C4-2B (cell line): ENCODE data around the gene MYH11.
"Not testable (repeated sequence)": the region's sequence is repeated elsewhere in the genome, so short reads cannot be mapped to it uniquely, and the experiment has no call there.

Experiments used
- H3K27ac ChIP-seq: fragments of 450-650 bp; 2 replicates; pipeline ENCODE4 v1.5.1; 2017
- CTCF ChIP-seq: fragments of 450-650 bp; conservative IDR thresholded peaks from 2 replicates; pipeline ENCODE4 v1.5.1; 2017; ENCODE audit warnings: mild to moderate bottlenecking
- ZFX ChIP-seq: fragments of 450-650 bp; IDR thresholded peaks from 2 replicates; pipeline ENCODE4 v1.6.1; 2017

The MYH11 gene

GRCh38 chr16:15732416-15732815 lies 124.4 kb downstream of the MYH11 start:
- TF ChIP-seq CTCF: no peak
- no peak for TF ChIP-seq ZFX
- no peak overlapping the region for H3K27ac ChIP-seq

GRCh38 chr16:15729152-15729551 lies 127.7 kb downstream of the MYH11 start:
- H3K27ac ChIP-seq: no peak overlapping the region
- TF ChIP-seq ZFX: no peak
- no peak for TF ChIP-seq CTCF

GRCh38 chr16:15727697-15728096 lies 129.1 kb downstream of the MYH11 start:
- not testable (repeated sequence) for H3K27ac ChIP-seq

- no peak overlapping the region for H3K27ac ChIP-seq
- TF ChIP-seq CTCF (no peak), ZFX (no peak)
These were observed 130.1 kb downstream of the MYH11 start for GRCh38 chr16:15726715-15727114.

- TF ChIP-seq CTCF (no peak), ZFX (no peak)
These were observed 131.1 kb downstream of the MYH11 start for GRCh38 chr16:15725641-15726240.

GRCh38 chr16:15723808-15724207 lies 133.0 kb downstream of the MYH11 start:
- H3K27ac ChIP-seq: no peak overlapping the region
- TF ChIP-seq CTCF (no peak), ZFX (no peak)

More at GRCh38 chr16:15725641-15726240, 131.1 kb downstream of the MYH11 start:
- H3K27ac ChIP-seq: no peak overlapping the region

GRCh38 chr16:15721018-15721417 lies 135.8 kb downstream of the MYH11 start:
- no peak overlapping the region for H3K27ac ChIP-seq
- TF ChIP-seq ZFX (no peak), CTCF (no peak)

GRCh38 chr16:15716694-15717447 lies 140.0 kb downstream of the MYH11 start:
- TF ChIP-seq CTCF (no peak), ZFX (no peak)
- H3K27ac ChIP-seq: no peak overlapping the region
